Neural progenitor cell (in vitro differentiated cells): ENCODE data around the gene STK32B.

Experiments
- EZH2 ChIP-seq: fragments of 200-600 bp; sonication (generic); IDR thresholded peaks from 2 replicates; pipeline ENCODE4 v1.6.1; 2017; ENCODE audit warnings: antibody characterized with exemption, mild to moderate bottlenecking, moderate library complexity
- EZH2phosphoT487 ChIP-seq: fragments of 200-600 bp; sonication (generic); IDR thresholded peaks from 2 replicates; pipeline ENCODE4 v1.6.1; 2017; ENCODE audit warnings: antibody characterized with exemption
- TF ChIP-seq, protein P1 (sequence below): fragments of 200-600 bp; sonication (generic); IDR thresholded peaks from 2 replicates; pipeline ENCODE4 v1.5.1; 2017; ENCODE audit warnings: antibody characterized with exemption, mild to moderate bottlenecking

DNA sequence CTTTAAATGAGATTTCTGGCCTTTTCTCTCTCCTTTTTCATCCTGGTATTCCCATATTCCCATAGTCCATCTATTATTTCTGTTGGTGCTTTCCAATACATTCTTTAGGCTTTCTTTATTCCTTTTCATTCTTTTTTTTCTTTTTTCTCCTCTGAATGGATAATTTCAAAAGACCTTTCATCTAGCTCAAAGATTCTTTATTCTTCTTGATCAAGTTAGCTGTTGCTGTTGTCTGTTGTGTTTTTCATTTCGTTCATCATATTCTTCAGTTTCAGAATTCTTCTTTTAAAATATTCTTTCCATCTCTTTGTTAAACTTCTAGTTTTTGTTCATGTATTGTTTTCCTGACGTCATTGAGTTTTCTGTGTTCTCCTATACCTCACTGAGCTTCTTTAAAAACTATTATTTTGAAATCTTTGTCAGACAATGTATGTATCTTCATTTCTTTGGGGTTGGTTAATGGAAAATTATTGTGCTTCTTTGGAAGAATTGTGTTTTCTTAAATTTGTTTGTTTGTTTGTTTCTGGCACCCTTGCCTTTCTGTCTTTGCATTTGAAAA lies 30.2 kb downstream of the STK32B start:
- TF ChIP-seq, protein P1, sequence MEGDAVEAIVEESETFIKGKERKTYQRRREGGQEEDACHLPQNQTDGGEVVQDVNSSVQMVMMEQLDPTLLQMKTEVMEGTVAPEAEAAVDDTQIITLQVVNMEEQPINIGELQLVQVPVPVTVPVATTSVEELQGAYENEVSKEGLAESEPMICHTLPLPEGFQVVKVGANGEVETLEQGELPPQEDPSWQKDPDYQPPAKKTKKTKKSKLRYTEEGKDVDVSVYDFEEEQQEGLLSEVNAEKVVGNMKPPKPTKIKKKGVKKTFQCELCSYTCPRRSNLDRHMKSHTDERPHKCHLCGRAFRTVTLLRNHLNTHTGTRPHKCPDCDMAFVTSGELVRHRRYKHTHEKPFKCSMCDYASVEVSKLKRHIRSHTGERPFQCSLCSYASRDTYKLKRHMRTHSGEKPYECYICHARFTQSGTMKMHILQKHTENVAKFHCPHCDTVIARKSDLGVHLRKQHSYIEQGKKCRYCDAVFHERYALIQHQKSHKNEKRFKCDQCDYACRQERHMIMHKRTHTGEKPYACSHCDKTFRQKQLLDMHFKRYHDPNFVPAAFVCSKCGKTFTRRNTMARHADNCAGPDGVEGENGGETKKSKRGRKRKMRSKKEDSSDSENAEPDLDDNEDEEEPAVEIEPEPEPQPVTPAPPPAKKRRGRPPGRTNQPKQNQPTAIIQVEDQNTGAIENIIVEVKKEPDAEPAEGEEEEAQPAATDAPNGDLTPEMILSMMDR = no peak
- TF ChIP-seq EZH2 = no peak
- no peak for TF ChIP-seq EZH2phosphoT487
